A549 (cell line): ENCODE results near the gene GRAMD2A. TPM values are rescaled to one million over a fixed set of nuclear protein-coding genes. Genes with fewer than 3 reads are reported as not detected.

ENCODE experiments used
- ATAC-seq, 2 experiments: fragments of 200-7000 bp in 1 of 2; fragments of >200 bp in 1 of 2; cut with Nextera tagmentation in 1 of 2; cut with Tn5 transposase in 1 of 2; 3 replicates each; pipeline versions ENCODE4 v1.8.0 to v1.9.1; 2018 to 2020; ENCODE audit warnings: mild to moderate bottlenecking in 1 of 2, moderate library complexity in 1 of 2
- CTCF ChIA-PET: fragments of 300-600 bp; sonication (Branson Sonifier 250); formaldehyde crosslinking; extraction: SDS; loops from one replicate; lab custom pipeline; 2021; ENCODE audit warnings: antibody characterized with exemption, inconsistent platforms; lab: Yijun Ruan, JAX
- POLR2A ChIA-PET: fragments of 350-600 bp; formaldehyde crosslinking; extraction: SDS; loops from one replicate; lab custom pipeline; 2021; ENCODE audit warnings: antibody characterized with exemption, inconsistent platforms; lab: Yijun Ruan, JAX
- DNase-seq, 2 experiments: peaks; one replicate each; pipeline versions ENCODE4 v3.0.0 to v3.0.0-alpha.2; 2011 to 2016; ENCODE audit warnings: low read depth in 1 of 2, low spot score in 1 of 2
- FAIRE-seq: peaks from 2 replicates; lab custom pipeline; 2011; peaks lifted over from hg19 to GRCh38; lab: Jason Lieb, UNC
- H3K27ac ChIP-seq, 2 experiments: fragments of >200 bp; sonication (Bioruptor Twin); formaldehyde crosslinking; 3 replicates each; pipeline ENCODE4 v1.5.1; 2016 to 2017
- H3K4me1 ChIP-seq: fragments of >200 bp; sonication (Bioruptor Twin); formaldehyde crosslinking; 3 replicates; pipeline ENCODE4 v1.6.1; 2016
- H3K4me2 ChIP-seq: fragments of >200 bp; sonication (Bioruptor Twin); formaldehyde crosslinking; 3 replicates; pipeline ENCODE4 v1.6.1; 2016
- H3K4me3 ChIP-seq: fragments of >200 bp; sonication (Bioruptor Twin); formaldehyde crosslinking; 3 replicates; pipeline ENCODE4 v1.5.1; 2016
- H3K9me3 ChIP-seq: fragments of >200 bp; sonication (Bioruptor Twin); formaldehyde crosslinking; 3 replicates; pipeline ENCODE4 v1.6.1; 2016
- ATOH8 ChIP-seq: fragments of 250-450 bp; sonication (Bioruptor Pico); IDR thresholded peaks from 2 replicates; pipeline ENCODE4 v1.5.0; 2020; ENCODE audit warnings: low read depth, mild to moderate bottlenecking, moderate library complexity
- BCL3 ChIP-seq: fragments of >200 bp; sonication (Bioruptor Twin); formaldehyde crosslinking; IDR thresholded peaks from 3 replicates; pipeline ENCODE4 v1.6.1; 2016
- BHLHE40 ChIP-seq: IDR thresholded peaks from 2 replicates; pipeline ENCODE4 v1.6.1; 2012; ENCODE audit warnings: low read depth, low read length, inconsistent platforms
- CEBPB ChIP-seq, 2 experiments: fragments of >200 bp in 1 of 2; sonication (Bioruptor Twin) in 1 of 2; formaldehyde crosslinking in 1 of 2; IDR thresholded peaks; 2 replicates each; pipeline ENCODE4 v1.6.1; 2012 to 2016
- CHD4 ChIP-seq: fragments of 200-600 bp; sonication (generic); IDR thresholded peaks from 2 replicates; pipeline ENCODE4 v1.6.1; 2016; ENCODE audit warnings: antibody characterized with exemption, mild to moderate bottlenecking, borderline replicate concordance
- EHF ChIP-seq: fragments of 250-450 bp; sonication (Bioruptor Pico); IDR thresholded peaks from 2 replicates; pipeline ENCODE4 v1.5.0; 2020; ENCODE audit warnings: mild to moderate bottlenecking
- ELK1 ChIP-seq: fragments of 150-350 bp; IDR thresholded peaks from 2 replicates; pipeline ENCODE4 v1.6.1; 2014; ENCODE audit warnings: low read depth, mild to moderate bottlenecking, low read length
- EP300 ChIP-seq, 2 experiments: fragments of >200 bp; sonication (Bioruptor Twin); formaldehyde crosslinking; IDR thresholded peaks; 2 replicates in 1 of 2; 3 replicates in 1 of 2; pipeline ENCODE4 v1.6.1; 2016 to 2017
- GATA3 ChIP-seq: IDR thresholded peaks from 2 replicates; pipeline ENCODE4 v1.6.1; 2012; ENCODE audit warnings: borderline replicate concordance
- HES2 ChIP-seq: fragments of >200 bp; sonication (Bioruptor Twin); formaldehyde crosslinking; IDR thresholded peaks from 2 replicates; pipeline ENCODE4 v1.6.1; 2016
- HEYL ChIP-seq: fragments of 250-450 bp; sonication (Bioruptor Pico); IDR thresholded peaks from 2 replicates; pipeline ENCODE4 v1.8.0; 2021; ENCODE audit warnings: mild to moderate bottlenecking, moderate library complexity
- HOXB5 ChIP-seq: fragments of 250-450 bp; sonication (Bioruptor Pico); IDR thresholded peaks from 2 replicates; pipeline ENCODE4 v1.5.0; 2020; ENCODE audit warnings: mild to moderate bottlenecking, moderate library complexity
- KDM5A ChIP-seq: fragments of 200-600 bp; sonication (generic); IDR thresholded peaks from 2 replicates; pipeline ENCODE4 v1.6.1; 2016; ENCODE audit warnings: antibody characterized with exemption, mild to moderate bottlenecking
- MAFK ChIP-seq: fragments of 450-650 bp; IDR thresholded peaks from 2 replicates; pipeline ENCODE4 v1.6.1; 2014; ENCODE audit not compliant: partially characterized antibody
- MAZ ChIP-seq: fragments of 150-350 bp; IDR thresholded peaks from 2 replicates; pipeline ENCODE4 v1.6.1; 2014; ENCODE audit warnings: antibody characterized with exemption, low read depth, low read length, borderline replicate concordance
- NFE2L2 ChIP-seq: fragments of 150-350 bp; conservative IDR thresholded peaks from 2 replicates; pipeline ENCODE4 v1.6.1; 2014; ENCODE audit warnings: low read length
- NPAS2 ChIP-seq: fragments of 250-450 bp; sonication (Bioruptor Pico); IDR thresholded peaks from 2 replicates; pipeline ENCODE4 v1.8.0; 2022; ENCODE audit warnings: mild to moderate bottlenecking, moderate library complexity, borderline replicate concordance
- PBX3 ChIP-seq: IDR thresholded peaks from 2 replicates; pipeline ENCODE4 v1.6.1; 2012
- POLR2A ChIP-seq: IDR thresholded peaks from 2 replicates; pipeline ENCODE4 v1.6.1; 2012; ENCODE audit warnings: mild to moderate bottlenecking, low read length
- RARB ChIP-seq: fragments of 250-450 bp; sonication (Bioruptor Pico); IDR thresholded peaks from 2 replicates; pipeline ENCODE4 v1.8.0; 2021; ENCODE audit warnings: mild to moderate bottlenecking, moderate library complexity
- RCOR1 ChIP-seq: fragments of 150-350 bp; IDR thresholded peaks from 2 replicates; pipeline ENCODE4 v1.6.1; 2014; ENCODE audit warnings: antibody characterized with exemption, low read length, low read depth
- REST ChIP-seq: fragments of 200-600 bp; sonication (generic); IDR thresholded peaks from 2 replicates; pipeline ENCODE4 v1.6.1; 2016; ENCODE audit warnings: antibody characterized with exemption, mild to moderate bottlenecking, moderate library complexity
- RNF2 ChIP-seq: fragments of 200-600 bp; sonication (generic); IDR thresholded peaks from 2 replicates; pipeline ENCODE4 v1.6.1; 2016; ENCODE audit warnings: low read depth, mild to moderate bottlenecking, antibody characterized with exemption, moderate library complexity, borderline replicate concordance
- TFCP2L1 ChIP-seq: fragments of 250-450 bp; sonication (Bioruptor Pico); IDR thresholded peaks from 2 replicates; pipeline ENCODE4 v1.5.0; 2021; ENCODE audit warnings: mild to moderate bottlenecking
- TP53 ChIP-seq: fragments of 250-450 bp; sonication (Bioruptor Pico); IDR thresholded peaks from 2 replicates; pipeline ENCODE4 v1.5.0; 2021; ENCODE audit warnings: mild to moderate bottlenecking, moderate library complexity
- ZNF302 ChIP-seq: fragments of 250-450 bp; sonication (Bioruptor Pico); IDR thresholded peaks from 2 replicates; pipeline ENCODE4 v1.9.0; 2021; ENCODE audit warnings: inconsistent platforms, mild to moderate bottlenecking, moderate library complexity
- WGBS: methylation state at CpG from one replicate; pipeline ENCODE4 v1.1.6; 2017; ENCODE audit errors: missing lambda C conversion rate; 5-methylcytosine and 5-hydroxymethylcytosine counted together
- polyA plus RNA-seq, 4 experiments: library from polyadenylated mRNA; depleted of rRNA in 3 of 4; stranded (reverse); fragments of >200 nt; fragmentation: RNase III in 1 of 4; extraction: RNeasy Plus Mini Kit Qiagen cat#74134 plus additional on column Dnase treatment in 1 of 4; gene quantifications; 2 replicates in 3 of 4; 3 replicates in 1 of 4; pipeline ENCODE4 v1.2.3, GENCODE V29; 2011 to 2017

The GRAMD2A gene
- polyA plus RNA-seq, 2 of the 4 experiments (the other 2 are of a cell fraction) = 0.41 TPM; not detected in 1

- DNase-seq = no peak
- POLR2A ChIA-PET = no interaction called here
- H3K4me1 ChIP-seq = 0 out of 3 replicates have a peak, but pooled peaks cover under 1% of the 10 kb centered on the region
- CTCF ChIA-PET = interaction anchor here (1.0 to 1.9 kb wide), 2 partner anchors 32 to 35 kb away, joined by 3 to 6 read pairs; no protein-coding TSS in a partner anchor
- FAIRE-seq = no peak
- no peak for ATAC-seq
- H3K9me3 ChIP-seq = no peaks in the 10 kb centered on the region
- WGBS = 22% methylated on average over 1 of the region's 1 CpG
- no peak overlapping the region for H3K4me2 ChIP-seq
- TF ChIP-seq HES2 = no peak
- no peak for TF ChIP-seq TP53 (CRISPR knock-in tag)
- no peak for TF ChIP-seq EHF (CRISPR knock-in tag)
- TF ChIP-seq NFE2L2 = no peak
- no peak for TF ChIP-seq KDM5A
- no peak for TF ChIP-seq HEYL (CRISPR knock-in tag)
- no peak for TF ChIP-seq RCOR1
- TF ChIP-seq TFCP2L1 = no peak
- no peak for TF ChIP-seq ATOH8
- TF ChIP-seq ZNF302 (CRISPR knock-in tag) = no peak
- no peak for TF ChIP-seq BCL3
- no peak for TF ChIP-seq RNF2
- TF ChIP-seq CEBPB (IDR thresholded peaks at IDR 0.05) = no peak
- no peak for TF ChIP-seq ELK1
- no peak for TF ChIP-seq HOXB5 (CRISPR knock-in tag)
- TF ChIP-seq, all 56 proteins: peak for 0
- H3K27ac ChIP-seq = no peak overlapping the region
- H3K4me3 ChIP-seq = no peak overlapping the region
Observed at GRCh38 chr15:72124218-72124617, 73.4 kb downstream of the GRAMD2A start.

- ChIA-PET POLR2A (interaction anchor here (0.6 to 2.0 kb wide), 10 partner anchors 10 to 340 kb away, joined by 3 to 12 read pairs (median 4); no protein-coding TSS in a partner anchor), CTCF (interaction anchor here (0.6 to 2.4 kb wide), 4 partner anchors 9 to 38 kb away, joined by 3 to 9 read pairs (median 4); no protein-coding TSS in a partner anchor)
- FAIRE-seq = peak; percentile 93
- DNase-seq = peak; percentile 97 to 99
- ATAC-seq = peak; percentile 71 to 79
- Histone ChIP-seq H3K4me2 (peak within 1 kb of the TSS; percentile 95), H3K4me3 (peak within 1 kb of the TSS; percentile 79), H3K9me3 (no peaks in the 10 kb centered on the region), H3K4me1 (peaks cover 26% of the 10 kb centered on the region), H3K27ac (peak within 1 kb of the TSS; percentile 90 to 94)
- 2% methylated on average over 54 of the region's 69 CpGs for WGBS
- TF ChIP-seq RARB (CRISPR knock-in tag) (0 out of 2 replicates have a peak, but pooled peaks have one; percentile 19), HES2 (no peak), CEBPB (IDR thresholded peaks at IDR 0.05) (peak; percentile 61 to 85; a peak in 3 of 4 replicates), TP53 (CRISPR knock-in tag) (no peak), HOXB5 (CRISPR knock-in tag) (no peak), MAFK (peak; percentile 42), REST (no peak), GATA3 (peak; percentile 55; the same call in 1 of the 2 replicates), RCOR1 (no peak), PBX3 (0 out of 2 replicates have a peak, but pooled peaks have one; percentile 18), MAZ (peak; percentile 98; the same call in 1 of the 2 replicates), NPAS2 (CRISPR knock-in tag) (peak; percentile 83; the same call in 1 of the 2 replicates), BHLHE40 (peak; percentile 100), POLR2A (peak; percentile 95), CHD4 (no peak), EP300 (IDR thresholded peaks at IDR 0.05) (no peak)
Observed at GRCh38 chr15:72118017-72118978, 79.3 kb downstream of the GRAMD2A start, which contains the start of the genes MYO9A and SENP8. TSS of gene MYO9A (minus strand) at chr15:72118150. CDS start at chr15:72046563, 71,587 bp downstream. TSS of gene SENP8 (plus strand) at chr15:72118403. CDS start at chr15:72139624, 21,221 bp downstream.
